HepG2 (cell line): ENCODE measurements around the gene GJB6. TPM values are rescaled to one million over a fixed set of nuclear protein-coding genes. Genes with fewer than 3 reads are reported as not detected.
A peak's percentile ranks its signal among the peaks of the same experiment; 100 is the strongest.

Experiments used
- ARNT2 ChIP-seq: sonication (generic); formaldehyde crosslinking; IDR thresholded peaks from 2 replicates; pipeline ENCODE4 v1.8.0; 2022; ENCODE audit warnings: mild to moderate bottlenecking, low read depth, missing genetic modification reagents, moderate library complexity
- BRF2 ChIP-seq: sonication (generic); formaldehyde crosslinking; IDR thresholded peaks from 2 replicates; pipeline ENCODE4 v1.8.1; 2022; ENCODE audit warnings: mild to moderate bottlenecking, missing genetic modification reagents
- FOXK1 ChIP-seq: sonication (generic); formaldehyde crosslinking; IDR thresholded peaks from 2 replicates; pipeline ENCODE4 v1.4.0; 2020; ENCODE audit warnings: low read depth, missing genetic modification reagents, borderline replicate concordance
- GPBP1L1 ChIP-seq: sonication (generic); formaldehyde crosslinking; IDR thresholded peaks from 2 replicates; pipeline ENCODE4 v1.5.0; 2020; ENCODE audit warnings: mild to moderate bottlenecking, missing genetic modification reagents
- IKZF5 ChIP-seq: IDR thresholded peaks from 2 replicates; pipeline ENCODE4 v1.6.1; 2018; ENCODE audit warnings: missing genetic modification reagents, mild to moderate bottlenecking, missing compliant biosample characterization
- MEIS1 ChIP-seq: sonication (generic); formaldehyde crosslinking; IDR thresholded peaks from 2 replicates; pipeline ENCODE4 v1.9.0; 2021; ENCODE audit warnings: mild to moderate bottlenecking, missing genetic modification reagents, moderate library complexity, borderline replicate concordance
- MYNN ChIP-seq: sonication (generic); formaldehyde crosslinking; IDR thresholded peaks from 2 replicates; pipeline ENCODE4 v1.4.0; 2020; ENCODE audit warnings: mild to moderate bottlenecking, low read depth, missing genetic modification reagents
- PAWR ChIP-seq: sonication (generic); formaldehyde crosslinking; IDR thresholded peaks from 2 replicates; pipeline ENCODE4 v1.4.0; 2020; ENCODE audit warnings: missing genetic modification reagents, mild to moderate bottlenecking, borderline replicate concordance
- PRDM15 ChIP-seq: sonication (generic); formaldehyde crosslinking; IDR thresholded peaks from 2 replicates; pipeline ENCODE4 v1.4.0; 2020; ENCODE audit warnings: missing genetic modification reagents
- RBM39 ChIP-seq: fragments of 200-400 bp; formaldehyde crosslinking; IDR thresholded peaks from one replicate; pipeline ENCODE4 v1.6.1; 2018; ENCODE audit warnings: antibody characterized with exemption, mild to moderate bottlenecking, low read depth, low read length; ENCODE audit not compliant: poor library complexity, severe bottlenecking
- TARDBP ChIP-seq: sonication (generic); formaldehyde crosslinking; IDR thresholded peaks from 2 replicates; pipeline ENCODE4 v1.8.0; 2022; ENCODE audit warnings: mild to moderate bottlenecking, missing genetic modification reagents
- THRA ChIP-seq: sonication (generic); formaldehyde crosslinking; IDR thresholded peaks from 2 replicates; pipeline ENCODE4 v1.4.0; 2020; ENCODE audit warnings: missing genetic modification reagents, borderline replicate concordance
- ZNF691 ChIP-seq: sonication (generic); formaldehyde crosslinking; IDR thresholded peaks from 2 replicates; pipeline ENCODE4 v1.4.0; 2020; ENCODE audit warnings: missing genetic modification reagents, low read depth, mild to moderate bottlenecking, borderline replicate concordance
- ZXDC ChIP-seq: sonication (generic); formaldehyde crosslinking; IDR thresholded peaks from 2 replicates; pipeline ENCODE4 v1.5.0; 2020; ENCODE audit warnings: mild to moderate bottlenecking, missing genetic modification reagents
- polyA plus RNA-seq, 8 experiments: library from polyadenylated mRNA; depleted of rRNA in 3 of 8; stranded (reverse) in 7 of 8; unstranded in 1 of 8; fragments of >200 nt; fragmentation: Illumina TruSeq in 4 of 8; extraction: Trizol in 4 of 8; gene quantifications; 2 replicates each; pipeline versions ENCODE4 v1.2.1 to v1.2.3, GENCODE V29; 2011 to 2016; ENCODE audit warnings: low read depth in 4 of 8, missing spikeins in 1 of 8, mixed read lengths in 1 of 8; ENCODE audit not compliant: insufficient read depth in 1 of 8
- total RNA-seq, 5 experiments: library from RNA; depleted of rRNA; stranded (reverse); fragments of >200 nt; fragmentation: Illumina TruSeq; extraction: Trizol; gene quantifications; 2 replicates each; pipeline ENCODE4 v1.2.3, GENCODE V29; 2016; ENCODE audit warnings: low read depth in 1 of 5

GJB6 gene
- total and polyA plus RNA-seq, 2 of the 13 experiments (the other 11 are each of a cell fraction or from before 2014, with no cell fraction given) = not detected

GRCh38 chr13:20191311-20192157 lies 40.6 kb downstream of the GJB6 start (continued):
- TF ChIP-seq IKZF5 = no peak
- peak; percentile 91; the same call in 1 of the 2 replicates for TF ChIP-seq THRA (CRISPR knock-in tag)
- TF ChIP-seq ZNF691 (CRISPR knock-in tag) = no peak
- no peak for TF ChIP-seq ZXDC (CRISPR knock-in tag)
- TF ChIP-seq GPBP1L1 (CRISPR knock-in tag) = no peak
- TF ChIP-seq PAWR (CRISPR knock-in tag) = no peak
- TF ChIP-seq RBM39 = no peak
- TF ChIP-seq BRF2 (CRISPR knock-in tag) = no peak
- no peak for TF ChIP-seq FOXK1 (CRISPR knock-in tag)
- TF ChIP-seq MEIS1 = no peak
- TF ChIP-seq ARNT2 (CRISPR knock-in tag) = no peak
- TF ChIP-seq TARDBP (CRISPR knock-in tag) = no peak
- no peak for TF ChIP-seq MYNN
- no peak for TF ChIP-seq PRDM15 (CRISPR knock-in tag)
